Gastroesophageal sphincter (tissue), 3 donors: Measurements from ENCODE around the gene REPIN1.

Source experiments
- POLR2AphosphoS5 ChIP-seq: sonication (generic); formaldehyde crosslinking; IDR thresholded peaks from one replicate; pipeline ENCODE4 v1.6.1; 2017; ENCODE audit warnings: antibody characterized with exemption
- TF ChIP-seq, protein P1 (sequence below), 4 experiments: fragments of 200-600 bp in 2 of 4; fragments of 450-650 bp in 2 of 4; sonication (generic) in 1 of 4; IDR thresholded peaks; one replicate each; pipeline ENCODE4 v1.5.1; 2017 to 2019; ENCODE audit warnings: antibody characterized with exemption in 4 of 4, mild to moderate bottlenecking in 2 of 4, moderate library complexity in 2 of 4

- TF ChIP-seq, protein P1, sequence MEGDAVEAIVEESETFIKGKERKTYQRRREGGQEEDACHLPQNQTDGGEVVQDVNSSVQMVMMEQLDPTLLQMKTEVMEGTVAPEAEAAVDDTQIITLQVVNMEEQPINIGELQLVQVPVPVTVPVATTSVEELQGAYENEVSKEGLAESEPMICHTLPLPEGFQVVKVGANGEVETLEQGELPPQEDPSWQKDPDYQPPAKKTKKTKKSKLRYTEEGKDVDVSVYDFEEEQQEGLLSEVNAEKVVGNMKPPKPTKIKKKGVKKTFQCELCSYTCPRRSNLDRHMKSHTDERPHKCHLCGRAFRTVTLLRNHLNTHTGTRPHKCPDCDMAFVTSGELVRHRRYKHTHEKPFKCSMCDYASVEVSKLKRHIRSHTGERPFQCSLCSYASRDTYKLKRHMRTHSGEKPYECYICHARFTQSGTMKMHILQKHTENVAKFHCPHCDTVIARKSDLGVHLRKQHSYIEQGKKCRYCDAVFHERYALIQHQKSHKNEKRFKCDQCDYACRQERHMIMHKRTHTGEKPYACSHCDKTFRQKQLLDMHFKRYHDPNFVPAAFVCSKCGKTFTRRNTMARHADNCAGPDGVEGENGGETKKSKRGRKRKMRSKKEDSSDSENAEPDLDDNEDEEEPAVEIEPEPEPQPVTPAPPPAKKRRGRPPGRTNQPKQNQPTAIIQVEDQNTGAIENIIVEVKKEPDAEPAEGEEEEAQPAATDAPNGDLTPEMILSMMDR (IDR thresholded peaks at IDR 0.05): no peak
- no peak for TF ChIP-seq POLR2AphosphoS5
Measured at GRCh38 chr7:150383710-150384397, 15.2 kb downstream of the REPIN1 start.
